ENCODE data around the gene PCDHB16.

PCDHB16 gene

DNA sequence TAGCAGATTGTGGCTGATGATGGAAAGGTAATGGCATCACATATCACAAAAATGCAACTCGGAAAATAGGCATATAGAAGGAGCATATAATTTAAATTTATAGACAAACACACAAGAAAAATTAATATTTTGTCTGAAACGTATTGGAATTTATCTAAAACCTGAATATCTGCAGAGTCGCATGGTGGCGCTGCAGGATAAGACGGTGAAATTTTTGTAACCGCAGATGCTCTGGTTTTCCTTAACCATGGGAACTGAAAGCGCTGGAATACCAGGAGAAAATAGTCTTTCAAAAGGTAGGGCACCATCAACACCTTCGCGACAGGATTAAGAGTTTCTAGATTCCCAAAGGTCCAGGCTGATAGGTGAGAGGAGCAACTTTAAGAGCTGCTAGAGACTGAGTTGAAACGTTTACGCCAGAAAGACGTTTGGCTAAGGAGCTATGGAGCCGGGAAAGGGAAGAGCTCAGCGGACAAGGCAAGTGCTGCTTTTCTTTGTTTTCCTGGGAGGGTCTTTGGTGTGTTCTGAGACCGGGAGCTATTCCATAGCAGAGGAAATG lies 52.0 kb downstream of the PCDHB16 start:
- DNase-seq (no peak), ATAC-seq (no peak)

Measured in stimulated activated naive CD8-positive, alpha-beta T cell treated with anti-CD3 and anti-CD28 coated beads, Interleukin-15, Interleukin-2, amounts not matched to agents 100 U/mL and 50 U/mL, for 24 hours (primary cell).